Endometrial microvascular endothelial cells (primary cell): ENCODE results near the gene MAPKAP1. TPM values are rescaled to one million over a fixed set of nuclear protein-coding genes. Genes with fewer than 3 reads are reported as not detected.
"Not testable (repeated sequence)": the region's sequence is repeated elsewhere in the genome, so short reads cannot be mapped to it uniquely, and the experiment has no call there.

Experiments
- in situ Hi-C: cut with HindIII; loops from 2 replicates; pipeline ENCODE4 v1.10.0; 2017; ENCODE audit warnings: low sequenced_read_pairs, low pct_unique_long_range_greater_than_20kb; ENCODE audit errors: inconsistent ontology term
- total RNA-seq: library from RNA; depleted of rRNA; stranded (reverse); fragments of >200 nt; gene quantifications from one replicate; pipeline ENCODE4 v1.2.3, GENCODE V29; 2015; ENCODE audit errors: inconsistent ontology term

MAPKAP1 gene
- total RNA-seq, 1 donor from 2014 or later: 142 TPM

DNA sequence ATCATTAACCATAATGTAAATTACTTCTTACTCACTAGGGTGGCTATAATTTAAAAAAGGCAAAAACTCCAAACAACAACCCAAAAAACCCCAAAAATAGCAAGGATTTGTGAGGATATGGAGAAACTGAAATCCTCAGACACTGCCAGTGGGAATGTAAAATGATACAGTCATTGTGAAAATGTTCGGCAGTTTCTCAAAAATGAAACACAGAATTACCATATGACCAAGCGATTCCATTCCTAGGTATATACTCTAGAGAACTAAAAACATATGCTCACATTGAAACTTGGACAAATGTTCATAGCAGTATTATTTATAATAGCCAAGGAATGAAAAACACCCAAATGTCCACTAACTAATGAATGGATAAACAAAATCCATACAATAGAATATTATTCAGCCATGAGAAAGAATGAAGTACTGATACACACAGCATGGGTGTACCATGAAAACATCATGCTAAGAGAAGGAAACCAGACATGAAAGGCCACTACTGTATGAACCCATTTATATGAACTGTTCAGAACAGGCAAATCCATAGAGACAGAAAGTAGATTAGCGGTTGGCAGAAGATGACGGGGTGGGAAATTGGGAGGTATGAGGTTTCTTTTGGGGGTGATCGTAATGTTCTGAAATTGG, 119.1 kb downstream of the MAPKAP1 start:
- in situ Hi-C loops: no loop called here

DNA sequence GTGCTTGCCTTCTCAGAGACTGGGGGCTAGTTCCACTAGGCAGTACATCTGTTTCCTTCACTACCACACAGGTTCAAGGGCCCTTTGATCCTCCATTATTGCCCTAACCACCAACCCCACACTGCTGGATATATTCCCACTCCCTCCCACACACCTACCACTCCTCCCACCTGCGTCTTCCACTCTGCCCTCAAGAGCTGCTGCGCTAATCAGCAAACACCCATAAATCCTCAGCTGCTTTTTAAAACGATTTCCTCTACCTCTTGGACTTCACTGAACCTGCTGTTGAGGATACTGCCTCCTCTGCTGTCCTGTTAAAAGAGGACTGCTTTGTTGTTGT, 120.9 kb downstream of the MAPKAP1 start:
- in situ Hi-C loops: no loop called here

DNA sequence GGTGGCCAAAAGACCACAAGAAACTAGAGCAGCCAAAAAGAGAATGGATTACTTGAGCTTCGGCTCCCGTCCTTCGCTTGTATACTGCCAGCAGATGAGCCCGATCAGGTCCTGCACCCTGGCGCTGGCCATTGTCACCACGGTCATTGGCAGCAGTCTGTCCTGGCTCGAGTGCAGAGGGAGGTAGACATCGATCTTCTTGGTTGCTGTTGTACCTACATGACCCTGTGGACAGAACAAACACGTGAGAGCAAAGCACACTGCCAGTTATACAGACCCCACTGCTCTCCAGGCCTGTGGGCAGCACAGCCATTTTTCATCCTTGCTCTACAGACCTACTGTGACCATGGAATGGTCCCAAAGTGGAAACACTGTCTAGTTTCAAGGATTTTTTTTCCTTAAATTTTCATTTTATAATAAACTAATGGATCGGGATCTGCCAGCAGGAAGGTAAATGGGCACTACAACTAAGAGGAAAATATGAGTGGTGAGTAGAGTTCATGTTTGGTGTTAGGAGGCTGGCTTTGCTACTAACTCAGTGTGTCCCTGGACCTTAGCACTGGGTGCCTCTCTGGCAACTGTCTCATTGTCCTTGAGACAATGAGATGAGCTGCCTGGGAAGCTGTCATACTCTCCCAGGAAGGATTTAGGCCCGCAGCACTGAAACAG, 121.4 kb downstream of the MAPKAP1 start:
- in situ Hi-C loops: no loop called here

DNA sequence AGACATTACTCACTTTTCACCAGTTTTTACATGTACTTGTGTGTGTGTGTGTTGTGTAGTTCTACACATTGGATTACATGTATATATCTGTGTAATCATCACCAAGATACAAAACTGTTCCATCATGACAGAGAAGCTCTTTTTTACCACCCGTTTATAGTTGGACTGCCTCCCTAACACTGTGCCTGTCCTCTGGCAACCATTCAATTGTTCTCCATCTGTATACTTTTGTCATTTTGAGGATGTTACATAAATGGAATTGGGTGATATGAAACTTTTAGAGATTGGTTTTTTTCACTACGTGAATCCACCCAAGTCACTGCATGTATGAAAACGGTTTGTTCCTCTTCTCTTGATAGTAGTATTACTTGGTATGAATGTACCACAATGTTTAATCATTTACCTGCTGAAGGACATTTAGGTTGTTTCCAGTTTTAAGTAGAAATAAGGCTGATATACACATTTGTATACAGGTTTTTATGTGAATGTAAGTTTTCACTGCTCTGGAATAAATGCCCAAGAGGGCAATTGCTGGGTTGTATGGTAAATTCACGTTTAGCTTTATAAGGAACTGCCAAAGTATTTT, 126.2 kb downstream of the MAPKAP1 start:
- in situ Hi-C loops: no loop called here

DNA sequence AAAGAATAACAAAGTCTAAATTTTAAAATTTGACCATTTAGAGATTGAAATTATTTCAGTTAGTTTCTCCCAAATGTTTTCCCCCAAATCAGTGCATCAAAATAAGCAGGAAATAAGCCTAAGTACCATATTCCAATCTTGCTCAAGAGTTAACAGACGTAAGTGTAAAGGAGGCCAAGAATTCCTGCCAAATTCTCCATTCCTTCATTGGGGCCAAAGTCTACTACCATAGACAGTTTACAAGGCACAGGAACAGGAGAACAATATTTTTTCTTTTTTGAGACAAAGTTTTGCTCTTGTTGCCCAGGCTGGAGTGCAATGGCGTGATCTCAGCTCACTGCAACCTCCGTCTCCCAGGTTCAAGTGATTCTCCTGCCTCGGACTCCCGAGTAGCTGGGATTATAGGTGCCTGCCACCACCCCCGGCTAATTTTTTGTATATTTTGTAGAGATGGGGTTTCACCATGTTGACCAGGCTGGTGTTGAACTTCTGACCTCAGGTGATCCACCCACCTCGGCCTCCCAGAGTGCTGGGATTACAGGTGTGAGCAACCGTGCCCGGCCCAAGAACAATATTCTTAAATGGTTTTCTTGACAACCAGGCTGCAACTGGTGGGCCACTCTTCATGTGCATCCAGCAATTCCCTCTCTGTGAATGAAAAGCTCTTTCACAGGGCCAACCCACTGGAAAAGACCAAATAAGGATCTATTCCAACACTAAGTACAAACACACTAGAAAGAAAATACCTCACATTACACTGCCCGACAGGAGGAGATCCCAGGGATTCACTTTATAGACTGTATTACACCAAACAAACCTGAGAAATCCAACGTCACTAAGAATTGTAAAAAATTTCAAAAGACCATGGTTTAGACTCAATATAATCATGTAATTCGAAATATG, 127.7 kb downstream of the MAPKAP1 start:
- in situ Hi-C loops: no loop called here

DNA sequence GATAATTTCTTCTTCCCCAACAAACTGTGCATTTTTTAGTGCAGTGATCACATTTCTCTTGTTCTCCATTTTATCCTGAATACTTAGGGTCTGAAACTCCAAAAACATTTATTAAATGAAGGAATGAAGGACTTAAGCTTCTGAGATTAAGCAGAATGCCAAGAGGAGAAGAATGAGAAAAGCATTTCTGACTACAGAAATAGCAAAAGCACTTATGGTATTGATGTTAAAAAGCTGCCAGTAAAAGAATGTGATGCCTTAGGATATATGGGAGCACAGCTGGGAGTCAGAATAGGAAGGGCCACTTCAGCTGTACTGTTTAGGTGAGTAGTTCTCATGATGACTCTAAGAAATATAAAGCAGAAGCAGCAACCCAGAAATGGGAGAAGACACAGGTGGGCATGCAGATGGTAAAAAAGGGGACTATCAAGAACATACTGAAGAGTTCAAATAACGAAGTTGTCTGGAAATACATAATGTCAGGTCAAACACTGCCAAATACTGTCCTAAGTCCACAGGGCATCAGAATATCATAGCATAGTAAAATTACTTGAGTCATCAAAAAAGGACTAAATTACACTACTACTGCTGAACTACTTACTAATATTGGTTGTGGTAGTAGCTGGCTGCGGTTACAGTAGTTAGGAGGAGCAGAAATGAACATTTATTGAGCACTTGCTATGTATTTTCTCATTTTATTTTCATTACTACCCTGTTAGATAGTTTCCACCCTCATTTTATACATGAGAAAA, 132.7 kb downstream of the MAPKAP1 start:
- in situ Hi-C loops: no loop called here

DNA sequence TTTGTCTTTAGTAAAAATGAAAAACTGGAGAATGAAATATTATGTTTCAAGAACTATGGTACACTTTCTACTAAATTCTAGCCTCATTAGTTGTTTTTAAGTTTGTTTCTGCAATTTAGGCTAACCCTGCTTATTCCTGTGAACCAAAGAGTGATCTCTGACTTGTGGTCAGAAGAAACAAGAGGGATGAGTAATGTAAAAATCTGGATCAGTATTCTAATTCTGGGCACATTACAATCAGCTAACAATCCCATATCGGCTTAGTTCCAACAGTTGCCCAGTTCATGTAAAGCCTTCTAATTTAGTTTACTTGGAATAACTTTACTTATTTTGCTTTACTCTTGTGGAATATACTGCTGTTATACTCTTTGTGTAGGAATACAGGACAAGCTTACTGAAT, 134.5 kb downstream of the MAPKAP1 start:
- in situ Hi-C loops: not testable (repeated sequence)

DNA sequence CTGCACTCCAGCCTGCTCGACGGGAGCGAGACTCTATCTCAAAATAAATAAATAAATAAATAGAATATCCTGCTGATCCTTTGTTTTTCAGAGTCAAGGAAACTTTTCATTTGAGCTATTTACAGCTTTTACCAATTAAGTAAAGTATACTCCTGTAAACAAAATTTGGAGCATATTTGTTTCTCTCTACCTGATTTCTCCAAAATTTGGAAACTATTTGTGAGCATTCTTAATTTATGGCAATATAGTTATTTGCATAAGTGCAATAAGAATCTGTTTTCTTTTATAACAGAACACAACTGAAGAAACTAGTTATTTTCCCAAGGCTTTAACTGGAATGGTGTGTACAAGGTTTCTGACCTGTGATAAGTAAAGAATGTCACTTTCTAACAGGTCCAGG, 135.2 kb downstream of the MAPKAP1 start:
- in situ Hi-C loops: not testable (repeated sequence)

DNA sequence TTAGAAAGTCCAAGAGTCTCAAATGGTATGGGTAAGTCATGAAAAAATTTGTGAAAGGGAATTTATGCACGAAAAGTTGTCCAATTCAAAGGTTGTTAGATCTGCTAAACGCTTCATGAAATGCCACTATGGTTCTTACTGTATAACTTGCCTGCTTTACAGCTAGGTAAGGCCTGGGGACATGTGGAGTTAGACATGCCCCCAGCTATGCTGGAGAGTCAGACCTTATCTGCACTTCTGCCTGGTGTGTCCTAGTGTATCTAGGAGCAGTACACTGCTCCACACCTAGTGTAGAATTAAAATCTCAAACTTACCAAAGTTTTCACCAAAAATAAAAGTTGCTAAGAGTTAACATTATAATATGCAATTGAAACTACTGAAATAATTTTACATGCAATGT, 136.8 kb downstream of the MAPKAP1 start:
- in situ Hi-C loops: no loop called here

DNA sequence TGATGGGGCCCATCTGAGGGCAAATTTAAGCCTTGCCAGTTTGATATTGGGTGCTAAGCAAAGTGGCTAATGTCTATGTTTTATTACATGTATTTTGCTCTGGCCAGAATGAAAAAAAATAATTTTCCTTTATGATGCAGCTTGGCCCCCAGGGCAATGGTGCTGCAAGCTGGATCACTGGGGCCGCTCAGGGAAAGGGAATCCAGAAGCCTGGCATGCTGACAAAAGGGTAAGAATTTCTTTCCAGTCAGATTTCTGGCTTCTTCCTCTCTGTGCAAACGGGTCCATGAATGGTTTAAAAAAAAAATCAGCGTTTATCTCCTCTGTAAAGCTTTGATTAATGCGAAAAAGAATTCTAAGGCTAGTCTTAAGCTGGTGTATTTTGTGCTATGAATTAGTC, 138.4 kb downstream of the MAPKAP1 start:
- in situ Hi-C loops: no loop called here

DNA sequence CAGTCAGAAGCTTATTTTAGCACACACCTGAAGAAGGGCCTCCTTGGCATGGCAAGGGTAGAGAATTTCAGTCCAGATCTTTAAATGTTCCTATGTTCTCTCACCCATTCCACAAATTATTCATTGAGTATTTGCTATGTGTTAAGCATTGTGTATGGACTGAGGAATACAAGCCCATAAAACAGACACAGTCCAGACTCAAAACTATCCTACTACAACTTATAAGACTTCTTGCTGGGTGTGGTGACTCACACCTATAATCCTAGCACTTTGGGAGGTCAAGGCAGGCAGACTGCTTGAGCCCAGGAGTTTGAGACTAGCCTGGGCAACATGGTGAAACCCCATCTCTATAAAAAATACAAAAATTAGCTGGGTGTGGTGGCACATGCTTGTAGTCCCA, 141.0 kb downstream of the MAPKAP1 start:
- in situ Hi-C loops: not testable (repeated sequence)

DNA sequence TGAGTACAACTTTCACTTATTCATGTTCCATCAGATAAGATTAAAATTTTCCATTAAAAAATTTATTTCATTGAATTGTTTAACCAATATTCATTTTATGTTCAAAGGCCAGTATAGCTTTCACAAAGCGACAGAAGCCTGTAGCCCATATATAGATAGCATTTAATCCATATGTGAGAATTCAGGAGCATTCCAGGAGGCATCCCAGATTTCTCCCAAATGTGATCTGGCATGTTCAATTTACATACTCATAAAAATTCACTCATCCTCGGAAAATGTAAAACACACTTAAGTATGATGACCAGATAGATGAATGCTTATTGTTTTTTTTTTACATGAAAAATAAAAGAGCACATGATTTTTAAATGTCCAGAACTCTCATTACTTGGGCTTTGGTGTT, 141.9 kb downstream of the MAPKAP1 start:
- in situ Hi-C loops: no loop called here

DNA sequence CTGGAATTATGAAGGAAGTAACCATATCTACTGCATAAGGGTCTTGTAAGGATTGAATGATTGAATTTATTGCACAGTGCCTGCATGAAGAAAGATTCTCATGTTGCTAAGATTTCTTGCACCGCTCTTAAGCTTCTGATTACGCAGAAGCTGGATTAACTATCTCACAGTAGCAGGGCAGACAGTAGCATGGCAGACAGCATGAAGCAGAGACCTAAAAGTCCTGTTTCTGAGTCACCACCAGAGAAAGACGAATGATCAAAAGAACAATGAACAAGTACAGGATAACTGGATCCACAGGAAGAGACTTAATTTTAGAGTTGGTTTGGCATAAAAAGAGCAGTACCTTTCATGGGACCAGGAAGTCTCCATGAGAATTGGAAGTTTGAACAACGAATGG, 142.4 kb downstream of the MAPKAP1 start:
- in situ Hi-C loops: no loop called here

DNA sequence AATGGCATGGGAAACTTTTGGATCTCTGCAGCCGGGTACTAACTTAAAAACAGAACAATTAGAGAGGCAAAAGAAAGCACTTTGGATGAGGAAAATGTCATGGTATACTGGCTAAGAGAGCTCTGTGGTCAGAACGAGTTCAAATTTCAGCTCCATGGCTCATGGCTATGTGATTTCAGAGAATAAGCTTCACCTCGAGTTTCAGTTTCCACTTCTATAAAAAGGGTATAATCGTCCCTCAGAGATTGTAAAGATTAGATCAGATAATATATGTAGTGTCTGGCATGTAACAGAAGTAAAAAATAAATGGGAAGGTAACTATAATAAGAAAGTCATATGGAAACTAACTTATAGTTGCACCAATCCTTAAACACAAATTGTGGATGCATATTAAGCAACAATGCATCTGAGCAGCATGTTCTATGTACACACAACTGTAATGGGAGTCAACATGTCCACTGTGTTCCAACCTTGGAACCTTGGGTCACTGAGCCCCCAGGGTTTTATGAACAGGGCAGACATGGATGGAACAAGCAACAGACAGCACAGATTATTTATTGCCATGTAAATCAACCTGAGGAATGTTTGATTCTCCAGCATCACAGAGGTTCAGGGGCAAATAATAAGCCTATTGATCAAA, 145.4 kb downstream of the MAPKAP1 start:
- in situ Hi-C loops: no loop called here

DNA sequence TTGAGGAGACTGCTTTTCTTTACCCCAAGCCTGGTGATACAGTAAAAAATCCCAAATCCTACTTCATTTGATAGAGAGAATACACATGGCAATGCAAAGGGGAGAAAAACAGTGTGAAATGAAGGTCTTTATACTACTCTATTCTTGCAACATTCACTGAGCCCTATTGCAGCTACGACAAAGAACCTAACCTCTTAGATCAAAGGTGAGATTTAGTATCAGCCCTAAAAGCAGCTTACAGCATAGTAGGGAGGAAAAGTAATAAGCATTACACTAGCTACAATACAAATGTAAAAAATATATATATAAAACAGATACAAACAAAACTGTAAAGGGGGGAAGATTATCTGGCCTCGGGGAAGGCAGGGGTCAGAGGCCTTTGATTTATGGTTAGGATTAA, 147.1 kb downstream of the MAPKAP1 start:
- in situ Hi-C loops: no loop called here

DNA sequence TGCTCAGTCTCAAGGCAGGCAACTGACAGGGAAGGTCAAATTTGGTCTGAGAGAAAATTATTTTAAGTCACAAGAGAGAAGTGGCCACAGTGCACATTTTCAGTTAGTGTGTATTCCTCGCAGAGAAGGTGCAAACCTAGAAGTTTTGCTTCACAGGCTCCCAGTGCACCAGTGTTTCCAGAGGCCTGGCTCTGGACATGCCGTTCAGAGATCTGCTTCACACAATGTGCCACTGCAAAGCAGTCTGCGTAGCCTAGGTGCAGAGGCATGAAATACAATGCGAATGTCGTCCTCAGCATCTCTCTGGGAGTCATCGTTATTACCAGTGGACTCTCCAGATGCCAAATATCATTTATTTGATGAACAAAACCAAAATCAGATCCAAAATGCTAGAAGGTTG, 147.8 kb downstream of the MAPKAP1 start:
- in situ Hi-C loops: no loop called here

DNA sequence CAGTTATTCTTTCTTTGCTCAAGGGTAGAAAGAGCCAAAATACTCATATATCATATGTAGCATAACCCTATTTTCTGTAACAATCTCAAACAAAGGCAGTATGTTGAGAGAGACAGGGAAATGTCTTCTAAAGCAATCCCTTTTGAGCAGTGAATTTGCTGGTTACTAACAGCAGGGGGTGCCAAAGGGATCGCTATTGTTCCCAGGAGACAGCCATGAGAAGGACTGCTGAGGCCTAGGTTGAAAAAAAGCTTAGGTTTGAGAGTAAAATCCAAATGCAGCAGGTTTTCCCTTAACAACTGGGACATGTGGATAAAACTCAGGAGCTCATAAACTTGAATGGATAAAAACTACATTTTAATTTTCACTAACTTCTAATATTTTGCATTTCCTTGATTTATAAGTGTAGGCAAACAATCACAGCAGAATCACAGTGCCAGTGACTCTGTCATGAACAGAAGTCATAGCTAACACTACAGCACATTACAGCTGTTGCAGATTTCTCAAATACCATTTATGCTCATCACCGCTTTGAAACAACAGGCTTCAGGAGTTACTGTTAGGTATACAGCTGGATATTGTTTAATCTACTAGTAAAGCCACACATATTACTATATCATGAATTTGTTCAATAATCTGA, 148.4 kb downstream of the MAPKAP1 start:
- in situ Hi-C loops: no loop called here

DNA sequence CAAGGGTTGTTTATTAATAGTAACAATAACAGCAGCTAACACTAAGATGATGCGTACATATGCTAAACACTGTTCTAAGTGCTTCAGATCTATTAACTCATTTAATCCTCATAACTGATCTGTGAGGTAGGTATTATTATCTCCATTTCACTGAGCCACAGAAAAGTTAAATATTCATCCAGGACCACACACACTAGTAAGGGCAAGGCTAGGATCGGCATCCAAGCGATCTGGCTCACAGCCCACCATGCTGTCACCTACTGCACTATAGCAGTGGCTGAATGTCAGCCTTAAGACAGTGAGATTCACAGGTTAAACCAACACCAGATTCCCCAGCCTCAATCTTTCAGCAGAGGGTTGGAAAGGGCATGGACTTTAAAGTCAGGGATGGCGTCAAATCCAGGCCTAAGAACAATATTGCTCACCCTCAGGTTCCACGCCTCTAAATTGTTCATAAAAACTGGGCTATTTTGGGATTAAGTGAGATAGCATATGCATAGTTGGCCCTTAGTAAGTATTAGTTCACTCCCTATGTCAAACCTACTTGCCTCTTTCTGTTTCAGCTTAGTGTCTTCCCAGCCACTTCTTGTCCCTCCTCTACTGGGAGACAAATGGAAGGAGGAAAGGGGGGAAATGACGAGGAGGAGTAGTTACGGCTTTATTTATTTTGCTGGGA, 150.8 kb downstream of the MAPKAP1 start:
- in situ Hi-C loops: no loop called here
